T-cell (primary cell): ENCODE data around the gene OR4K15. TPM values are rescaled to one million over a fixed set of nuclear protein-coding genes. Genes with fewer than 3 reads are reported as not detected.
"Not testable (repeated sequence)": the region's sequence is repeated elsewhere in the genome, so short reads cannot be mapped to it uniquely, and the experiment has no call there.

Experiments
- ATAC-seq, 4 experiments: fragments of 200-7000 bp in 3 of 4; fragments of 150-1000 bp in 1 of 4; cut with Tn5 transposase; replicated peaks in 1 of 4; 1 replicate in 3 of 4; 2 replicates in 1 of 4; pipeline ENCODE4 v1.10.0; 2021; ENCODE audit warnings: moderate library complexity in 3 of 4, mild to moderate bottlenecking in 2 of 4, moderate number of reproducible peaks in 1 of 4
- CTCF ChIA-PET, 2 donors: fragments of 300-600 bp; sonication (Branson Sonifier 250); formaldehyde crosslinking; loops; one replicate each; lab custom pipeline; 2022; ENCODE audit warnings: antibody characterized with exemption in 2 of 2; lab: Charles Lee
- POLR2A ChIA-PET, 2 donors: fragments of 300-600 bp; sonication (Branson Sonifier 250); formaldehyde crosslinking; loops; one replicate each; lab custom pipeline; 2022; ENCODE audit warnings: antibody characterized with exemption in 2 of 2; lab: Charles Lee
- DNase-seq, 35 experiments: peaks; one replicate each; pipeline versions ENCODE4 v3.0.0 to v3.0.0-alpha.2; 2013 to 2023
- H3K27ac ChIP-seq: one replicate; pipeline ENCODE4 v1.5.1; 2013; ENCODE audit warnings: low read length
- H3K27me3 ChIP-seq, 2 experiments: replicated peaks in 1 of 2; 1 replicate in 1 of 2; 2 replicates in 1 of 2; pipeline versions ENCODE4 v1.6.1 to v1.7.0; 2013; ENCODE audit warnings: low read length in 1 of 2, mixed read lengths in 1 of 2; ENCODE audit not compliant: control insufficient read depth in 2 of 2, insufficient read depth in 2 of 2; ENCODE audit errors: extremely low read depth in 1 of 2
- H3K36me3 ChIP-seq, 2 donors: 1 replicate in 1 of 2; 2 replicates in 1 of 2; pipeline versions ENCODE4 v1.6.1 to v1.7.0; 2013; ENCODE audit warnings: low read length in 1 of 2; ENCODE audit not compliant: control insufficient read depth in 2 of 2, insufficient read depth in 1 of 2; ENCODE audit errors: extremely low read depth in 1 of 2
- H3K4me1 ChIP-seq, 2 experiments: 1 replicate in 1 of 2; 2 replicates in 1 of 2; pipeline versions ENCODE4 v1.6.1 to v1.7.0; 2013; ENCODE audit warnings: low read length in 2 of 2, mixed read lengths in 1 of 2; ENCODE audit not compliant: insufficient read depth in 2 of 2, control insufficient read depth in 1 of 2; ENCODE audit errors: extremely low read depth in 1 of 2
- H3K4me3 ChIP-seq, 2 donors: 1 replicate in 1 of 2; 2 replicates in 1 of 2; pipeline versions ENCODE4 v1.5.1 to v1.7.0; 2013; ENCODE audit warnings: mild to moderate bottlenecking in 2 of 2, low read length in 1 of 2, moderate library complexity in 1 of 2; ENCODE audit not compliant: control insufficient read depth in 1 of 2; ENCODE audit errors: extremely low read depth in 1 of 2
- H3K9me3 ChIP-seq: 2 replicates; pipeline ENCODE4 v1.7.0; 2013
- H3K27ac Mint-ChIP-seq, 2 donors: one replicate each; pipeline ENCODE4 v1.8.0; 2020 to 2021; ENCODE audit warnings: mild to moderate bottlenecking in 2 of 2, mixed read lengths in 2 of 2
- H3K27me3 Mint-ChIP-seq, 2 donors: one replicate each; pipeline ENCODE4 v1.8.0; 2021 to 2022; ENCODE audit warnings: mixed read lengths in 2 of 2
- H3K36me3 Mint-ChIP-seq: one replicate; pipeline ENCODE4 v1.8.0; 2021; ENCODE audit warnings: mixed read lengths
- H3K4me1 Mint-ChIP-seq, 3 donors: one replicate each; pipeline ENCODE4 v1.8.0; 2020 to 2022; ENCODE audit warnings: mixed read lengths in 3 of 3, mild to moderate bottlenecking in 1 of 3
- H3K4me3 Mint-ChIP-seq, 3 donors: one replicate each; pipeline ENCODE4 v1.8.0; 2020 to 2022; ENCODE audit warnings: mild to moderate bottlenecking in 3 of 3, mixed read lengths in 3 of 3, moderate library complexity in 3 of 3
- H3K9me3 Mint-ChIP-seq, 3 donors: one replicate each; pipeline ENCODE4 v1.8.0; 2020 to 2022; ENCODE audit warnings: mixed read lengths in 3 of 3
- WGBS: methylation state at CpG from one replicate; pipeline ENCODE4 v1.1.5; 2013; ENCODE audit warnings: missing lambda C conversion rate; ENCODE audit not compliant: insufficient coverage; 5-methylcytosine and 5-hydroxymethylcytosine counted together
- total RNA-seq, 35 experiments: library from RNA in 6 of 35; stranded (reverse) in 6 of 35; fragments of 120-200 nt in 1 of 35; gene quantifications; one replicate each; pipeline versions ENCODE4 v1.2.1 to v1.2.4 and lab custom pipeline; 2013 to 2026

OR4K15 gene, protein sequence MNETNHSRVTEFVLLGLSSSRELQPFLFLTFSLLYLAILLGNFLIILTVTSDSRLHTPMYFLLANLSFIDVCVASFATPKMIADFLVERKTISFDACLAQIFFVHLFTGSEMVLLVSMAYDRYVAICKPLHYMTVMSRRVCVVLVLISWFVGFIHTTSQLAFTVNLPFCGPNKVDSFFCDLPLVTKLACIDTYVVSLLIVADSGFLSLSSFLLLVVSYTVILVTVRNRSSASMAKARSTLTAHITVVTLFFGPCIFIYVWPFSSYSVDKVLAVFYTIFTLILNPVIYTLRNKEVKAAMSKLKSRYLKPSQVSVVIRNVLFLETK
- total RNA-seq (not detected), total RNA-seq (lab: John Stamatoyannopoulos, UW) (0 to 0.13 (median 0) reads per million in 29 experiments)
- total RNA-seq (2013) = not detected

DNA sequence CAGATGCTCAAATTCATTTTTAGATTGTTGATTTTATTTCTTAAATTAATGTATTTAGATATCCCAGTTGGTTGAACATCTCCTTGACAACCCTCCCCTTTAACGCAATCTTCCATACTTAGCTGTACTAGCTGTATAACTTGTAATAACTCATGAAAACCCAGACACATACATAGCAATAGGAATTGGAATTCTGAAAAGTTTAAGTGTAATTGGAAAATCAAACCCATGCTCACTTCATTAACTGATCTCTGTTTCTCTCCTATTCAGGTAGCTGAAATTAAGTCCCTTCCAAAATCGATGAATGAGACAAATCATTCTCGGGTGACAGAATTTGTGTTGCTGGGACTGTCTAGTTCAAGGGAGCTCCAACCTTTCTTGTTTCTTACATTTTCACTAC lies at the start of gene OR4K15:
Gene OR4K15, plus strand, starts transcription at position 301 of the 400 bp plus-strand sequence. Its CDS starts 0 bp downstream, at position 301.
- peak within 1 kb of the TSS in 2 of 3 donors; percentile 21 to 27 for H3K4me3 Mint-ChIP-seq
- no peak within 1 kb of the TSS for H3K4me3 ChIP-seq
- no peak for DNase-seq
- H3K27me3 ChIP-seq = no peaks in the 10 kb centered on the region
- no peaks in the 10 kb centered on the region for H3K27me3 Mint-ChIP-seq
- H3K9me3 Mint-ChIP-seq = peaks cover 7 to 12% (median 9%) of the 10 kb centered on the region in 3 donors
- H3K9me3 ChIP-seq = no peaks in the 10 kb centered on the region
- H3K36me3 ChIP-seq = no peaks in the 10 kb centered on the region
- no CpG with 5 or more reads among the region's 3 CpGs for WGBS
- CTCF ChIA-PET = no interaction called here
- H3K27ac Mint-ChIP-seq = peak within 1 kb of the TSS; percentile 73 to 87
- H3K36me3 Mint-ChIP-seq = peaks cover 4% of the 10 kb centered on the region
- no peaks in the 10 kb centered on the region for H3K4me1 ChIP-seq
- POLR2A ChIA-PET = no interaction called here
- no peak for ATAC-seq
- H3K27ac ChIP-seq = no peak within 1 kb of the TSS
- H3K4me1 Mint-ChIP-seq = peaks cover 38 to 41% (median 39%) of the 10 kb centered on the region in 3 donors

DNA sequence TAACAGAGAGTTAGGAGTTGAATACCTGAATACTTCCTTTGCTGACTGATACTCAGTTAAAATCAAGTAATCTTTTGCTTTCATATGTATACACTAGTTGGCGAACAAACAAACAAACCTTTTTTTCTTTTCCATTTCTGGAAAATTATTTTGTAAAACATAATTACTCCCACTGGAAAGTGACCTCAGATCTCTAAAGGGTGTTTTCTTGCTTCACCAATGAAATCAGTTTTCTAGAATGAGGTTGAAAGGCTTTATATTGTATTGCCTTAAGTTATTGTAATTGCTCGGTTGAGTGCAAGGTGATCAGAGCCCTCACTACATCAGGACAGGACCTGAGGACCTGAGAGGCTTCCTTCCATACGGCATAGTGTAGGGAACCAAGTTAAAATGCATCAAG lies 44.8 kb upstream of the OR4K15 start, which contains the start of gene OR4K1:
Gene OR4K1, plus strand, starts transcription at position 301 of the 400 bp plus-strand sequence. CDS start 4,750 bp downstream, outside the sequence.
- ATAC-seq (no peak), DNase-seq (no peak)
- H3K9me3 ChIP-seq = peaks cover 8% of the 10 kb centered on the region
- no peaks in the 10 kb centered on the region for H3K27me3 ChIP-seq
- no peaks in the 10 kb centered on the region for H3K4me1 ChIP-seq
- H3K36me3 ChIP-seq = no peaks in the 10 kb centered on the region
- POLR2A ChIA-PET = no interaction called here
- Mint-ChIP-seq H3K4me1 (no peaks in the 10 kb centered on the region), H3K27me3 (peaks cover 0 to 4% of the 10 kb centered on the region in 2 donors), H3K4me3 (no peak within 1 kb of the TSS), H3K36me3 (no peaks in the 10 kb centered on the region), H3K27ac (no peak within 1 kb of the TSS), H3K9me3 (no peaks in the 10 kb centered on the region)
- WGBS = no CpG with 5 or more reads among the region's 3 CpGs
- H3K4me3 ChIP-seq = no peak within 1 kb of the TSS
- H3K27ac ChIP-seq = no peak within 1 kb of the TSS
- CTCF ChIA-PET = no interaction called here

DNA sequence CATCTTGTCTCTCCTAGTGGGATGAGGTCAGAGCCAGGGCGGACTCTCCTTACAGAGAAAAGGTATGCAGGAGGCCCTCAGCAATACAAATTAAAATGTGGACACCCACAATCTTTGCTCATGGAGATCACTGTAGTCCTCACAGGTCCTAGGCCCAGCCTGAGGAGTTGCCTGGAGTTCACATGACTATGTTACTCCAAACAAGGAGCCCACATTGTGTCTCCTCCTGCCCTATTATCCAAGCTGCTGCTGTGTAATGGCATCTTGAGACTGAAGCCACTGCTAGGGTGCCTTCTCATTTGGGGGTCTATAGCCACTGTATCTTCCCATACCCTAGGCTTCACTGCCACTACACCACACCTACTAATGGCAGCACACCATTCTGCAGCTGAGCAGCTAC lies 33.7 kb upstream of the OR4K15 start:
- H3K4me1 Mint-ChIP-seq = no peaks in the 10 kb centered on the region
- H3K4me3 Mint-ChIP-seq = no peak overlapping the region
- Histone ChIP-seq H3K27me3 (no peaks in the 10 kb centered on the region), H3K36me3 (no peaks in the 10 kb centered on the region), H3K4me1 (no peaks in the 10 kb centered on the region), H3K4me3 (no peak overlapping the region), H3K27ac (no peak overlapping the region), H3K9me3 (peaks cover 4% of the 10 kb centered on the region)
- ChIA-PET POLR2A (interaction anchor here in 1 of 2 donors (0.9 kb wide), 1 partner anchor 183 kb away, joined by 3 read pairs; no protein-coding TSS in a partner anchor), CTCF (no interaction called here)
- ATAC-seq (peak in 1 of 4 experiments; percentile 22), DNase-seq (no peak)
- peaks cover 0 to 4% (median under 1%) of the 10 kb centered on the region in 3 donors for H3K9me3 Mint-ChIP-seq
- WGBS = 100% methylated on average over 1 of the region's 1 CpG
- peaks cover 0 to 1% of the 10 kb centered on the region in 2 donors for H3K27me3 Mint-ChIP-seq
- H3K27ac Mint-ChIP-seq = no peak overlapping the region
- H3K36me3 Mint-ChIP-seq = no peaks in the 10 kb centered on the region

DNA sequence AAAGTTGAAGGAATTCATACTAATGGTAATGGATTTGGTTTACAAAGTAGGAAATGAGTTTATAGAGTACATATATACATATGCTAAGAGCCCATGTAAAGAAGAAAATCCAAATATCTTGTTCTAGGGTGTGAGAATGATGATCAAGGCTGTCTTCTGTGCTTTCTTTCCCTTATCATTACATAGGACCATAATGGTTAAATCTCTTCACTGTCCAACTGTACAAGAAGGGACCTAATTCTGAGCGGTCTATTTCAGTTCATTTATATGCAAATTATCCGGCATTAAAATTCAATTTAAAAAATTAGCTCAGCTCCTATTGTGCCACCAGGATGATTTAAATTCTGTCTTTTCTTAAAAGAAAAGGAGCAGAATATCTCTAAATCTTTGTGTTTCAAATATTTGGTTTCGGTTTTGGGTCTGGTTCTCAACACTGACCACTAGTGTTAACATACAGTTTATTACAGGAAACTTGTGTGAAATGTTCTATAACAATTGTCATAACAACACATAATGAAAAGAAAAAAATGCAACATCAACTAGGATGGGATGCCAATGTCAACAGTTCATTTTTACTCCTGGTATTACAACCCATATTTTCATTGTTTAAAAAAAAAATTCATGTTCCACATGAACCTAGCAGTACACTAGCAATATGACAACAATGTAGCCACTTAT lies 27.8 kb upstream of the OR4K15 start:
- peaks cover 0 to 7% (median 3%) of the 10 kb centered on the region in 3 donors for H3K9me3 Mint-ChIP-seq
- Histone ChIP-seq H3K27me3 (no peaks in the 10 kb centered on the region), H3K4me1 (no peaks in the 10 kb centered on the region), H3K9me3 (no peaks in the 10 kb centered on the region), H3K4me3 (no peak overlapping the region), H3K27ac (no peak overlapping the region), H3K36me3 (no peaks in the 10 kb centered on the region)
- no CpG with 5 or more reads among the region's 3 CpGs for WGBS
- H3K27ac Mint-ChIP-seq = no peak overlapping the region
- H3K27me3 Mint-ChIP-seq = no peaks in the 10 kb centered on the region
- ChIA-PET POLR2A (no interaction called here), CTCF (no interaction called here)
- no peaks in the 10 kb centered on the region for H3K36me3 Mint-ChIP-seq
- H3K4me3 Mint-ChIP-seq = no peak overlapping the region
- no peak for ATAC-seq
- no peak for DNase-seq
- peaks cover 0 to 4% (median 0%) of the 10 kb centered on the region in 3 donors for H3K4me1 Mint-ChIP-seq

DNA sequence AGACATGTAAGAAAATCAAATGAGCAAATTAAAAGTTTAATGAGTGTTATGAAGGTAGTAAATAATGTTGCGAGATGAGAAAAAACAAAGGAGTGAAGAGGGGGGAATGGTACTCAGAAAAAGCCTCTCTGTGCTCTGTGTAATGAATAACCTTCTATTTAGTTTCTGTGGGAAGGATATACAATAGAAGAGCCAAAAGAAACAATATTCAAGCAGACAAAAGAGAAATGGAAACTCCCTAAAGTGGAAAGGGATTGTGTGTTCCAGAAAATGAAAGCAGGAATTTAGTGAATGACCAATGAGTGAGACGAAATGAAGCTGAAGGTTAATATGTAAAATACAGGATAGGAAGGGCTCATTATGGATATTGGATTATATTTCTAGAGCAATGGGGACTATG lies 26.2 kb upstream of the OR4K15 start:
- Mint-ChIP-seq H3K9me3 (peaks cover 0 to 7% (median 3%) of the 10 kb centered on the region in 3 donors), H3K4me3 (no peak overlapping the region), H3K27ac (no peak overlapping the region), H3K36me3 (no peaks in the 10 kb centered on the region), H3K27me3 (no peaks in the 10 kb centered on the region), H3K4me1 (peaks cover 0 to 4% (median 0%) of the 10 kb centered on the region in 3 donors)
- WGBS = 83% methylated on average over 2 of the region's 2 CpGs
- no peaks in the 10 kb centered on the region for H3K36me3 ChIP-seq
- DNase-seq (no peak), ATAC-seq (no peak)
- H3K4me1 ChIP-seq = no peaks in the 10 kb centered on the region
- no peaks in the 10 kb centered on the region for H3K9me3 ChIP-seq
- ChIA-PET POLR2A (no interaction called here), CTCF (no interaction called here)
- no peak overlapping the region for H3K4me3 ChIP-seq
- H3K27ac ChIP-seq = no peak overlapping the region
- H3K27me3 ChIP-seq = no peaks in the 10 kb centered on the region

DNA sequence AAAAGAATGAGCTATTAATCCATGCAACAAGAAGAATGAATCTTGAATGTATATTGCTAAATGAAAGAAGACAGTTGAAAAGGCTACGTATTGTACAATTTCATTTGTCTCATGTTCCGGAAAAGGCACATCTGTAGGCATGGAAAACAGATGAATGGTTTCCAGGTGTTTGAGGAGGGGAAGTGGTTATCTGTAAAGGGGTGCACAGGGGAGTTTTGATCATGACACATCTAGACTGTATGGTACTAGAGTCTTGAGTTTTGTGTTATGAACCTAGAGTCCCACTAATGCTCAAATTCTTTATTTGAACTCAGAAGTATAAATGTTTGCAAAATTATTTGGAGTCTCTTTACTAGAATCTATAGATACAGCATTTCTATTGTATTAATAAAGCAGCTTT lies 5.7 kb upstream of the OR4K15 start:
- H3K27ac Mint-ChIP-seq, H3K4me1 ChIP-seq, H3K27me3 ChIP-seq, H3K36me3 ChIP-seq, H3K27ac ChIP-seq, H3K27me3 Mint-ChIP-seq, H3K4me3 ChIP-seq, H3K9me3 Mint-ChIP-seq, DNase-seq, POLR2A ChIA-PET, H3K4me3 Mint-ChIP-seq, CTCF ChIA-PET, H3K36me3 Mint-ChIP-seq, H3K9me3 ChIP-seq: not testable (repeated sequence)
- 64% methylated on average over 2 of the region's 2 CpGs for WGBS
- peak in 1 of 4 experiments; percentile 42 for ATAC-seq
- H3K4me1 Mint-ChIP-seq = peaks cover 31 to 37% (median 31%) of the 10 kb centered on the region in 3 donors
